ENCODE results near the gene TRIM72.

- TF ChIP-seq CTCF (IDR thresholded peaks at IDR 0.05; ENCODE audit: insufficient read depth, low read length, poor library complexity, severe bottlenecking) = no peak
- TF ChIP-seq EZH2phosphoT487 (conservative IDR thresholded peaks at IDR 0.05; ENCODE audit: low read length) = no peak
Observed at GRCh38 chr16:31223044-31223443, 9.1 kb downstream of the TRIM72 start.

Measured in SU-DHL-6 (cell line).